K562 (cell line): ENCODE data around the gene SPATC1L. TPM values are rescaled to one million over a fixed set of nuclear protein-coding genes. Genes with fewer than 3 reads are reported as not detected.

ENCODE experiments used
- BDP1 ChIP-seq: IDR thresholded peaks from 3 replicates; pipeline ENCODE4 v1.6.1; 2011; ENCODE audit not compliant: insufficient read length, insufficient read depth
- FOXJ3 ChIP-seq: sonication (generic); formaldehyde crosslinking; IDR thresholded peaks from 2 replicates; pipeline ENCODE4 v1.4.0; 2020; ENCODE audit warnings: mild to moderate bottlenecking, missing genetic modification reagents
- GABPB1 ChIP-seq: sonication (generic); formaldehyde crosslinking; IDR thresholded peaks from 2 replicates; pipeline ENCODE4 v1.8.0; 2022; ENCODE audit warnings: mild to moderate bottlenecking, missing genetic modification reagents
- HLTF ChIP-seq: fragments of 450-650 bp; IDR thresholded peaks from 2 replicates; pipeline ENCODE4 v1.6.1; 2016
- IRF9 ChIP-seq: fragments of 450-650 bp; IDR thresholded peaks from 2 replicates; pipeline ENCODE4 v1.6.1; 2016; ENCODE audit warnings: missing biosample characterization, missing genetic modification characterization
- MTA1 ChIP-seq: fragments of 450-650 bp; IDR thresholded peaks from 2 replicates; pipeline ENCODE4 v1.6.1; 2017; ENCODE audit warnings: borderline replicate concordance
- POLR2AphosphoS5 ChIP-seq: IDR thresholded peaks from 2 replicates; pipeline ENCODE4 v1.6.1; 2011; ENCODE audit warnings: mild to moderate bottlenecking, low read depth, low read length, moderate library complexity; ENCODE audit not compliant: control insufficient read depth, insufficient read depth
- TAF1 ChIP-seq: IDR thresholded peaks from 2 replicates; pipeline ENCODE4 v1.6.1; 2011; ENCODE audit warnings: mild to moderate bottlenecking, low read length, moderate library complexity; ENCODE audit not compliant: insufficient read depth, control insufficient read depth, severe bottlenecking; ENCODE audit errors: extremely low read depth
- ZHX1 ChIP-seq: fragments of 150-350 bp; conservative IDR thresholded peaks from 2 replicates; pipeline ENCODE4 v1.6.1; 2014; ENCODE audit warnings: low read length
- ZNF354B ChIP-seq: fragments of 250-450 bp; sonication (Bioruptor Pico); IDR thresholded peaks from 2 replicates; pipeline ENCODE4 v1.4.0; 2020
- ZNF518B ChIP-seq: fragments of 250-450 bp; sonication (Bioruptor Pico); IDR thresholded peaks from 2 replicates; pipeline ENCODE4 v1.5.0; 2021; ENCODE audit warnings: mild to moderate bottlenecking, moderate library complexity
- ZNF644 ChIP-seq: fragments of 200-800 bp; sonication (Bioruptor generic); IDR thresholded peaks from 2 replicates; pipeline ENCODE4 v1.6.1; 2016; ENCODE audit warnings: low read depth, missing genetic modification characterization, missing compliant biosample characterization
- ZNF717 ChIP-seq: fragments of 250-450 bp; sonication (Bioruptor Pico); IDR thresholded peaks from 2 replicates; pipeline ENCODE4 v1.5.0; 2021
- ZNF778 ChIP-seq: fragments of 450-650 bp; formaldehyde crosslinking; IDR thresholded peaks from 2 replicates; pipeline ENCODE4 v1.4.0; 2020; ENCODE audit warnings: mild to moderate bottlenecking, moderate library complexity
- polyA plus RNA-seq, 8 experiments: library from polyadenylated mRNA; depleted of rRNA in 4 of 8; stranded (reverse) in 5 of 8; unstranded in 3 of 8; fragments of >200 nt; fragmentation: Nextera tagmentation in 2 of 8; fragmentation: Illumina TruSeq in 1 of 8; extraction: Ambion mirVana in 2 of 8; extraction: Trizol in 1 of 8; gene quantifications; 2 replicates each; pipeline versions ENCODE4 v1.2.1 to v1.2.3, GENCODE V29; 2011 to 2014; ENCODE audit warnings: inconsistent platforms in 1 of 8, missing spikeins in 1 of 8
- total RNA-seq, 7 experiments: library from RNA; depleted of rRNA in 6 of 7; stranded (reverse); fragments of >200 nt in 6 of 7; fragmentation: Illumina TruSeq in 2 of 7; extraction: Trizol in 2 of 7; gene quantifications; 2 replicates each; pipeline versions ENCODE4 v1.2.1 to v1.2.3, GENCODE V29; 2011 to 2021; ENCODE audit warnings: low replicate concordance in 1 of 7

The SPATC1L gene
- total and polyA plus RNA-seq, 9 of the 15 experiments (the other 6 are each of a cell fraction or from before 2014, with no cell fraction given), result 0.14 to 121 (median 34.0) TPM; not detected in 1

- TF ChIP-seq IRF9 (tag) (no peak), ZHX1 (no peak), HLTF (no peak; the same call in 1 of the 2 replicates), ZNF778 (CRISPR knock-in tag) (no peak), BDP1 (no peak), MTA1 (no peak), ZNF644 (tag) (no peak), GABPB1 (peak; percentile 39), ZNF717 (no peak), ZNF354B (CRISPR knock-in tag) (no peak), TAF1 (no peak), POLR2AphosphoS5 (peak; percentile 67; the same call in 1 of the 2 replicates), FOXJ3 (CRISPR knock-in tag) (no peak), ZNF518B (CRISPR knock-in tag) (no peak)
These were observed 45.1 kb upstream of the SPATC1L start (continued) for GRCh38 chr21:46229133-46229922.
